DND-41 (cell line): ENCODE measurements around the gene TCHH.

Experiments used
- ATAC-seq: fragments of 200-7000 bp; cut with Tn5 transposase; 3 replicates; pipeline ENCODE4 v1.9.1; 2021; ENCODE audit warnings: low read depth; ENCODE audit not compliant: insufficient read depth
- DNase-seq: peaks from one replicate; pipeline ENCODE4 v3.0.0-alpha.2; 2020
- H2AFZ ChIP-seq: 2 replicates; pipeline ENCODE4 v1.6.0; 2012; ENCODE audit warnings: low read depth, low read length
- H3K27ac ChIP-seq: 2 replicates; pipeline ENCODE4 v1.5.1; 2012; ENCODE audit warnings: low read length, inconsistent platforms
- H3K27me3 ChIP-seq: fragments of 200-600 bp; sonication (generic); 2 replicates; pipeline ENCODE4 v1.6.0; 2012; ENCODE audit warnings: low read length, mild to moderate bottlenecking, inconsistent platforms; ENCODE audit not compliant: insufficient read depth, poor library complexity
- H3K36me3 ChIP-seq: 2 replicates; pipeline ENCODE4 v1.5.1; 2012; ENCODE audit warnings: low read length, inconsistent platforms; ENCODE audit not compliant: insufficient read depth
- H3K4me1 ChIP-seq: 2 replicates; pipeline ENCODE4 v1.5.1; 2012; ENCODE audit warnings: mild to moderate bottlenecking, low read length; ENCODE audit not compliant: insufficient read depth
- H3K4me2 ChIP-seq: 2 replicates; pipeline ENCODE4 v1.6.0; 2012; ENCODE audit warnings: mild to moderate bottlenecking, moderate library complexity, low read length, inconsistent platforms; ENCODE audit not compliant: insufficient read depth
- H3K4me3 ChIP-seq, 2 experiments: fragments of 200-600 bp in 1 of 2; shearing (Covaris generic) in 1 of 2; 2 replicates each; pipeline ENCODE4 v1.5.1; 2012 to 2016; ENCODE audit warnings: inconsistent platforms in 2 of 2, low read length in 2 of 2, mild to moderate bottlenecking in 2 of 2, low read depth in 1 of 2, moderate library complexity in 1 of 2
- H3K79me2 ChIP-seq: 2 replicates; pipeline ENCODE4 v1.6.0; 2012; ENCODE audit warnings: low read length, inconsistent platforms; ENCODE audit not compliant: insufficient read depth
- H3K9ac ChIP-seq: 2 replicates; pipeline ENCODE4 v1.6.0; 2012; ENCODE audit warnings: low read depth, mild to moderate bottlenecking, inconsistent platforms, low read length, moderate library complexity
- H3K9me3 ChIP-seq: 2 replicates; pipeline ENCODE4 v1.5.1; 2012; ENCODE audit warnings: low read length, moderate library complexity, mild to moderate bottlenecking, inconsistent platforms; ENCODE audit not compliant: insufficient read depth, severe bottlenecking
- H4K20me1 ChIP-seq: 2 replicates; pipeline ENCODE4 v1.6.0; 2012; ENCODE audit warnings: low read length; ENCODE audit not compliant: insufficient read depth
- EZH2 ChIP-seq: IDR thresholded peaks from 3 replicates; pipeline ENCODE4 v1.6.1; 2012; ENCODE audit warnings: borderline replicate concordance, low read depth, mild to moderate bottlenecking, moderate library complexity, low read length, inconsistent platforms; ENCODE audit not compliant: severe bottlenecking
- TF ChIP-seq, protein P1 (sequence below): IDR thresholded peaks from 2 replicates; pipeline ENCODE4 v1.5.1; 2012; ENCODE audit warnings: borderline replicate concordance, low read length, moderate library complexity, mild to moderate bottlenecking; ENCODE audit not compliant: poor library complexity, severe bottlenecking; ENCODE audit errors: extremely low read depth

The TCHH gene

DNA sequence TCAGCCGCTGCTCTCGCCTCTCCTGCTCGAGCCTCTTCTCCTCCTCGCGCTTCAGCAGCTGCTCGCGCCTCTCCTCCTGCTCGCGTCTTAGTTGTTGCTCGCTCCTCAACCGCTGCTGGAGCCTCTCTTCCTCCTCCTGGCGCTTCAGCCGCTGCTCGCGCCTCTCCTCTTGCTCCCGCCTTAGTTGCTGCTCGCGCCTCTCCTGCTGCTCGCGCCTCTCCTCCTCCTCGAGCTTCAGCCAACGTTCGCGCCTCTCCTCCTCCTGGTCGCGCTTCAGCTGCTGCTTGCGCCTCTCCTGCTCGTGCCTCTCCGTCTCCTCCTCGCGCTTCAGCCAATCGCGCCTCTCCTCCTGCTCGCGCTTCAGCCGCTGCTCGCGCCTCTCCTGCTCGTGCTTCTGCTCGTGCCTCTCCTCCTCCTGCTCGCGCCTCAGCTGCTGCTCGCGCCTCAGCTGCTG lies 3.7 kb downstream of the TCHH start:
- peaks cover 13% of the 10 kb centered on the region for H3K9me3 ChIP-seq
- no peak overlapping the region for H3K4me2 ChIP-seq
- no peaks in the 10 kb centered on the region for H3K36me3 ChIP-seq
- no peak overlapping the region for H3K4me3 ChIP-seq
- peaks cover 5% of the 10 kb centered on the region for H3K27me3 ChIP-seq
- DNase-seq (no peak), ATAC-seq (no peak)
- TF ChIP-seq, protein P1, sequence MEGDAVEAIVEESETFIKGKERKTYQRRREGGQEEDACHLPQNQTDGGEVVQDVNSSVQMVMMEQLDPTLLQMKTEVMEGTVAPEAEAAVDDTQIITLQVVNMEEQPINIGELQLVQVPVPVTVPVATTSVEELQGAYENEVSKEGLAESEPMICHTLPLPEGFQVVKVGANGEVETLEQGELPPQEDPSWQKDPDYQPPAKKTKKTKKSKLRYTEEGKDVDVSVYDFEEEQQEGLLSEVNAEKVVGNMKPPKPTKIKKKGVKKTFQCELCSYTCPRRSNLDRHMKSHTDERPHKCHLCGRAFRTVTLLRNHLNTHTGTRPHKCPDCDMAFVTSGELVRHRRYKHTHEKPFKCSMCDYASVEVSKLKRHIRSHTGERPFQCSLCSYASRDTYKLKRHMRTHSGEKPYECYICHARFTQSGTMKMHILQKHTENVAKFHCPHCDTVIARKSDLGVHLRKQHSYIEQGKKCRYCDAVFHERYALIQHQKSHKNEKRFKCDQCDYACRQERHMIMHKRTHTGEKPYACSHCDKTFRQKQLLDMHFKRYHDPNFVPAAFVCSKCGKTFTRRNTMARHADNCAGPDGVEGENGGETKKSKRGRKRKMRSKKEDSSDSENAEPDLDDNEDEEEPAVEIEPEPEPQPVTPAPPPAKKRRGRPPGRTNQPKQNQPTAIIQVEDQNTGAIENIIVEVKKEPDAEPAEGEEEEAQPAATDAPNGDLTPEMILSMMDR = no peak
- no peak for TF ChIP-seq EZH2
- H3K4me1 ChIP-seq = no peaks in the 10 kb centered on the region
- no peaks in the 10 kb centered on the region for H3K79me2 ChIP-seq
- no peak overlapping the region for H3K27ac ChIP-seq
- H3K9ac ChIP-seq = no peak overlapping the region
- H4K20me1 ChIP-seq = no peaks in the 10 kb centered on the region
- H2AFZ ChIP-seq = no peak overlapping the region

DNA sequence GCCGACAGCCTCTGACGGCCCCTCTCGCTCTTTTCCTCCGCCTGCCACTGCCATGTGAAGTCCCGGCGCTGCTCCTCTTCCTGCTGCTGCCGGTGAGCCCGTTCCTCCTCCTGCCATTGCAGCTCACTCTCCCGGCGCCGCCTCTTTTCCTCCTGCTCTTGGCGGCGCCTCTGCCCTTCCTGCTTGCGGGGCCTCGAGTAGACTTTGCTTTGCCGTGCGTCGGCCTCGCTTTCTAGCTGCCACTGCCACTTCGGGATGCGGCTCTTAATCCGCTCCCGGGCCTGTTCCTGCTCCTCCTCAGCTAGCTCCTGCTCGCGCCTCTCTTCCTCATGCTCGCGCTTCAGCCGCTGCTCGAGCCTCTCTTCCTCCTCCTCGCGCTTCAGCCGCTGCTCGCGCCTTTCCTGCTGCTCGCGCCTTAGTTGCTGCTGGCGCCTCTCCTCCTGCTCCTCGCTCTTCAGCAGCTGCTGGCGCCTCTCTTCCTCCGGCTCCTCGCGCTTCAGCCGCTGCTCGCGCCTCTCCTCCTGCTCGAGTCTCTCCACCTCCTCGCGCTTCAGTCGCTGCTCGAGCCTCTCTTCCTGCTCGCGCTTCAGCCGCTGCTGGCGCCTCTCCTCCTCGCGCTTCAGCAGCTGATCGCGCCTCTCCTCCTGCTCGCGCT lies 4.3 kb downstream of the TCHH start:
- no peak for ATAC-seq
- Histone ChIP-seq H3K4me2 (no peak overlapping the region), H2AFZ (no peak overlapping the region), H3K27ac (no peak overlapping the region), H3K4me1 (no peaks in the 10 kb centered on the region), H3K79me2 (no peaks in the 10 kb centered on the region), H3K27me3 (peaks cover 5% of the 10 kb centered on the region), H3K9ac (no peak overlapping the region), H3K9me3 (peaks cover 13% of the 10 kb centered on the region), H3K36me3 (no peaks in the 10 kb centered on the region), H3K4me3 (no peak overlapping the region), H4K20me1 (no peaks in the 10 kb centered on the region)
- no peak for DNase-seq
- TF ChIP-seq, protein P1 = no peak

DNA sequence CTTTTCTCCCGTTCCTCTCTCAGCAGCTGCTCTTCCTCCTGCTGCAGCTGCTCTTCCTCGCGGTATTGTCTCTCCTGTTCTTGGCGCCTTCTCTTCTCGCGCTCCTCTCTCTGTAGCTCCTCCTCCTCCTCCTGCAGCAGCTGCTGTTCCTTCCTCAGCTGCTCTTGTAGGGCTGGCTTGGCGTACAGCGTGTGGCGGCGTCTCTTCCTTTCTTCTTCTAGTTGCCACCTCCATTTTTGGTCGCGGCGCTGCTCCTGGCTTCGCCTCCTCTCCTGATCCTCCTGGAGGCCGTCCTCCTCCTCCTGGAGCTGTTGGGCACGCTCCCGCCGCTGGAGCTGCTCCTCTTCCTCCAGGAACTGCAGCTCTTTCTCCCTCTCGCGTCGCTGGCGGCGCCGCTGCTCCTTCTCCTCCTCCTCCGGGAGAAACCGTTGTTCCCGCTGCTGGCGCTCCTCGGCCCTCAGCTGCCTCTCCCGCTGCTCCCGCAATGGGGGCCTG lies 4.8 kb downstream of the TCHH start:
- peaks cover 13% of the 10 kb centered on the region for H3K9me3 ChIP-seq
- peaks cover 5% of the 10 kb centered on the region for H3K27me3 ChIP-seq
- no peaks in the 10 kb centered on the region for H3K79me2 ChIP-seq
- H3K4me3 ChIP-seq = no peak overlapping the region
- TF ChIP-seq, protein P1 = no peak
- no peaks in the 10 kb centered on the region for H3K36me3 ChIP-seq
- no peaks in the 10 kb centered on the region for H4K20me1 ChIP-seq
- H3K4me2 ChIP-seq = no peak overlapping the region
- no peak for DNase-seq
- H3K4me1 ChIP-seq = no peaks in the 10 kb centered on the region
- no peak overlapping the region for H3K27ac ChIP-seq
- no peak overlapping the region for H2AFZ ChIP-seq
- no peak for ATAC-seq
- H3K9ac ChIP-seq = no peak overlapping the region

DNA sequence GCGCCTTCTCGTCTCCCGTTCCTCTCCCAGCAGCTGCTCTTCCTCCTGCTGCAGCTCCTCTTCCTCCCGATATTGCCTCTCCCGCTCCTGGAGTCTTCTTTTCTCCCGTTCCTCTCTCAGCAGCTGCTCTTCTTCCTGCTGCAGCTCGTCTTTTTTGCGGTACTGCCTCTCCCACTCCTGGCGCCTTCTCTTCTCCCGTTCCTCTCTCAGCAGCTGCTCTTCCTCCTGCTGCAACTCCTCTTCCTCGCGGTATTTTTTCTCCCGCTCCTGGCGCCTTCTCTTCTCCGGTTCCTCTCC lies 5.3 kb downstream of the TCHH start:
- Histone ChIP-seq H3K36me3 (no peaks in the 10 kb centered on the region), H3K79me2 (no peaks in the 10 kb centered on the region), H3K27ac (no peak overlapping the region), H3K27me3 (peaks cover 5% of the 10 kb centered on the region), H3K4me2 (no peak overlapping the region), H4K20me1 (no peaks in the 10 kb centered on the region), H3K9me3 (peaks cover 13% of the 10 kb centered on the region), H3K4me3 (no peak overlapping the region), H3K9ac (no peak overlapping the region), H3K4me1 (no peaks in the 10 kb centered on the region), H2AFZ (no peak overlapping the region)
- ATAC-seq (no peak), DNase-seq (no peak)
- TF ChIP-seq, protein P1 = no peak
- no peak for TF ChIP-seq EZH2
